ENCODE measurements around the gene DDB1. TPM values are rescaled to one million over a fixed set of nuclear protein-coding genes. Genes with fewer than 3 reads are reported as not detected.

DDB1 gene
- total and polyA plus RNA-seq, 9 of the 15 experiments (the other 6 are each of a cell fraction or from before 2014, with no cell fraction given): 172 to 361 (median 266) TPM

GRCh38 chr11:61361237-61361740 lies 28.4 kb upstream of the DDB1 start (continued):
- no peak for TF ChIP-seq REST (IDR thresholded peaks at IDR 0.05; ENCODE audit: borderline replicate concordance)
- TF ChIP-seq REST (CRISPR knock-in tag; IDR thresholded peaks at IDR 0.05; ENCODE audit: low read depth): 0 out of 2 replicates have a peak, but pooled peaks have one; percentile 0
- TF ChIP-seq ZSCAN32 (CRISPR knock-in tag; IDR thresholded peaks at IDR 0.05): 0 out of 2 replicates have a peak, but pooled peaks have one; percentile 37
